C4-2B (cell line): ENCODE data around the gene SH2D4B.

Experiments used
- CTCF ChIP-seq: fragments of 450-650 bp; conservative IDR thresholded peaks from 2 replicates; pipeline ENCODE4 v1.5.1; 2017; ENCODE audit warnings: mild to moderate bottlenecking
- ZFX ChIP-seq: fragments of 450-650 bp; IDR thresholded peaks from 2 replicates; pipeline ENCODE4 v1.6.1; 2017

- TF ChIP-seq CTCF (no peak), ZFX (no peak)
Measured at GRCh38 chr10:80502621-80503583, 34.8 kb upstream of the SH2D4B start.
